Bronchial epithelial cell (primary cell): ENCODE results near the gene DNAAF2. TPM values are rescaled to one million over a fixed set of nuclear protein-coding genes. Genes with fewer than 3 reads are reported as not detected.

ENCODE experiments used
- DNase-seq: peaks from one replicate; pipeline ENCODE4 v3.0.0-alpha.2; 2010; ENCODE audit warnings: low read depth
- FAIRE-seq: peaks from 2 replicates; lab custom pipeline; 2011; peaks lifted over from hg19 to GRCh38; lab: Jason Lieb, UNC
- H3K27me3 ChIP-seq: 2 replicates; pipeline ENCODE4 v1.5.1; 2011; ENCODE audit warnings: low read length; ENCODE audit not compliant: control insufficient read depth, insufficient read depth
- H3K36me3 ChIP-seq: 2 replicates; pipeline ENCODE4 v1.5.1; 2011; ENCODE audit warnings: low read length; ENCODE audit not compliant: control insufficient read depth, insufficient read depth
- H3K4me3 ChIP-seq: 2 replicates; pipeline ENCODE4 v1.5.1; 2011; ENCODE audit warnings: mild to moderate bottlenecking, low read depth, low read length, control low read depth
- total RNA-seq: library from RNA; depleted of rRNA; stranded (reverse); fragments of >200 nt; gene quantifications from 2 replicates; pipeline ENCODE4 v1.2.1, GENCODE V29; 2014
- TF ChIP-seq, protein P1 (sequence below): IDR thresholded peaks from 2 replicates; pipeline ENCODE4 v1.5.1; 2011; ENCODE audit warnings: mild to moderate bottlenecking, moderate library complexity, low read length, control low read depth, inconsistent platforms; ENCODE audit not compliant: insufficient read depth, severe bottlenecking

DNAAF2 gene
- total RNA-seq, 1 donor from 2014 or later: 10.8 TPM

GRCh38 chr14:49640540-49641417, 5.7 kb upstream of the DNAAF2 start:
- no peak for FAIRE-seq
- TF ChIP-seq, protein P1, sequence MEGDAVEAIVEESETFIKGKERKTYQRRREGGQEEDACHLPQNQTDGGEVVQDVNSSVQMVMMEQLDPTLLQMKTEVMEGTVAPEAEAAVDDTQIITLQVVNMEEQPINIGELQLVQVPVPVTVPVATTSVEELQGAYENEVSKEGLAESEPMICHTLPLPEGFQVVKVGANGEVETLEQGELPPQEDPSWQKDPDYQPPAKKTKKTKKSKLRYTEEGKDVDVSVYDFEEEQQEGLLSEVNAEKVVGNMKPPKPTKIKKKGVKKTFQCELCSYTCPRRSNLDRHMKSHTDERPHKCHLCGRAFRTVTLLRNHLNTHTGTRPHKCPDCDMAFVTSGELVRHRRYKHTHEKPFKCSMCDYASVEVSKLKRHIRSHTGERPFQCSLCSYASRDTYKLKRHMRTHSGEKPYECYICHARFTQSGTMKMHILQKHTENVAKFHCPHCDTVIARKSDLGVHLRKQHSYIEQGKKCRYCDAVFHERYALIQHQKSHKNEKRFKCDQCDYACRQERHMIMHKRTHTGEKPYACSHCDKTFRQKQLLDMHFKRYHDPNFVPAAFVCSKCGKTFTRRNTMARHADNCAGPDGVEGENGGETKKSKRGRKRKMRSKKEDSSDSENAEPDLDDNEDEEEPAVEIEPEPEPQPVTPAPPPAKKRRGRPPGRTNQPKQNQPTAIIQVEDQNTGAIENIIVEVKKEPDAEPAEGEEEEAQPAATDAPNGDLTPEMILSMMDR: no peak
- Histone ChIP-seq H3K4me3 (no peak overlapping the region), H3K36me3 (peaks cover 2% of the 10 kb centered on the region), H3K27me3 (no peaks in the 10 kb centered on the region)
- no peak for DNase-seq

- FAIRE-seq: no peak
- TF ChIP-seq, protein P1: no peak
- peak; percentile 35 for DNase-seq
- H3K36me3 ChIP-seq: peaks cover 2% of the 10 kb centered on the region
- H3K4me3 ChIP-seq: no peak overlapping the region
- H3K27me3 ChIP-seq: no peaks in the 10 kb centered on the region
These were observed 2.6 kb upstream of the DNAAF2 start for GRCh38 chr14:49637534-49638078.

GRCh38 chr14:49636866-49637265, 1.8 kb upstream of the DNAAF2 start:
- no peak for FAIRE-seq

GRCh38 chr14:49633640-49634546, 1.2 kb downstream of the DNAAF2 start:
- Histone ChIP-seq H3K36me3 (peaks cover 2% of the 10 kb centered on the region), H3K27me3 (no peaks in the 10 kb centered on the region), H3K4me3 (peak overlapping the region; percentile 90)
- TF ChIP-seq, protein P1: peak; percentile 88
- DNase-seq (peak; percentile 82), FAIRE-seq (no peak)

More at GRCh38 chr14:49636866-49637265, 1.8 kb upstream of the DNAAF2 start:
- TF ChIP-seq, protein P1: no peak
- no peaks in the 10 kb centered on the region for H3K27me3 ChIP-seq
- no peak for DNase-seq
- no peak overlapping the region for H3K4me3 ChIP-seq
- H3K36me3 ChIP-seq: peaks cover 2% of the 10 kb centered on the region

GRCh38 chr14:49623941-49624839, 10.9 kb downstream of the DNAAF2 start:
- H3K27me3 ChIP-seq: no peaks in the 10 kb centered on the region
- DNase-seq: peak; percentile 83
- no peak for FAIRE-seq
- no peak overlapping the region for H3K4me3 ChIP-seq
- TF ChIP-seq, protein P1: no peak
- peaks cover 1% of the 10 kb centered on the region for H3K36me3 ChIP-seq
